Stimulated activated CD4-positive, alpha-beta T cell treated with anti-CD3 and anti-CD28 coated beads, Interleukin-1b, Interleukin-23, amount 100 ng/mL, for 4 hours (primary cell): Measurements from ENCODE around the gene ABCG8.

Experiments
- DNase-seq, 2 donors: peaks; one replicate each; pipeline ENCODE4 v3.0.0-alpha.2; 2020; ENCODE audit warnings: low read depth in 2 of 2

Gene ABCG8

DNA sequence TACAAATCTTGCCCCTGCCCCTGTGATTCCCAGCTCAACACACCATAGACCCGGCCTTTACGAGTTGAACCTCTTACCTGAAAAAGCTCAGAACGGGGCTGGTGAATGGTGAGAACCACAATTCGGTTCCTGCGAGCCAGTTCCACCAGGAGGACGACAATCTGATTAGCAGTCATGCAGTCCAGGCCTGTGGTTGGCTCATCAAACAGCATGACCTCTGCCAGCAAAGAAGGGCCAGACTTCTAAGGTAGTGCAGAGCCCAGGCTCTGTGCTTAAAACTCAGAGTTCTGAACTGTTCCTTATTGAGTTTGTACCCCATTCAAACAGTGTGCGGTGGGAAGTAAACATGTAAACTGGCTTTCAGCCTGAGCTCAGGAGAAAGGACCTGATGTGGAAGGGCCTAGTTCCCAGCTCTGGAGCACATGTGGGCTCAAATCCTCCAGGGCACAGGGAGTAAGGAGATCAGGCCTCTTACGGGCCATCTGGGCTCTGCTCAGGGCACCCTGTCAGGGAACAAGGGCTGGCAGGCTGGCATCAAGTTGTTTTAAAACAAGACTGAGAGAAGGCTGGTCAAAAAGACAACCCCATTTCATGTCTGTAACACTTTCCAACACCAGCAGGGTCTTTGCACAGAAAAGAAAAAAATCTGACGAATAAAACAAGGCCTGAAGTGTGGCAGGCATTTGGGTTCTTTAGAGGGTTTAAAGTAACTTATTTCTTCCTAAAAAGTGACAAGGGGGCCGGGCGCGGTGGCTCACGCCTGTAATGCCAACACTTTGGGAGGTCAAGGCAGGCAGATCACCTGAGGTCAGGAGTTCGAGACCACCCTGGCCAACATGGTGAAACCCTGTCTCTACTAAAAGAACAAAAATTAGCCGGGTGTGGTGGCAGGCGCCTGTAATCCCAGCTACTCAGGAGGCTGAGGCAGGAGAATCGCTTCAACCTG is 12.2 kb upstream of the ABCG8 start:
- no peak for DNase-seq

DNA sequence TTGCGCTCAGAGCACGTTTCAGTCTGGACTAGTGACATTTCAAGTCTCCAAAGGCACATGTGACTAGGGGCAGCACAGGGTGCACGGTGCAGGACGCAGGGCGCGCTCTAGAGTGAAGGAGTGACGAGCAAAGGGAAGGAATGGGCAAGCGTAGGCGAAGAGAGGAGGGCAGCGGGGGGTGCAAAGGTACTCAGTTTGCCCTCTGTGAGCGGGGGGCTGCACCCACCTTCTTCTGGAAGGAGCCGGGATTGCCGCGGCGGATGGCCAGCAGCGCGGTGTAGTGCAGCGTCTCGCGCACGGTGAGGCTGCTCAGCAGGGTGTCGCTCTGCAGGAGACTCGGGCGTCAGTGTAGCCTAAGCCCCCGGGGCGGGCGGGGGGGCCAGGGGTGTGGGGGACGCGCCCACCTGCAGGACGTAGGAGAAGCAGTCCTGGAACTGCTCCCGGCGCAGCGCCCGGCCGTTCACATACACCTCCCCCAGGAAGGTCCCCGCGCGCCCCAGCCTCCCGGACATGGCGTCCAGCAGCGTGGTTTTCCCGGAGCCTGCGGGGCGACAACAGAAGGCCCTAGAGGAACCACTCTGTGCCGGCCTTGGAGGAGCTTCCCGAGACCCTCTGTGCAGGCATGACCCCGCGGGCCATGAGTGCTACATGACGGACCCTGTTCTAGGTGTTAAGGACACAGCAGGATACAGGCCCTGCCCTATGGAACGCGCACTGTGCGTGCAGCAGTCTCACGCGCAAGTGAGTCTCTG is 7.1 kb upstream of the ABCG8 start:
- no peak for DNase-seq

- no peak for DNase-seq
Measured at GRCh38 chr2:43832457-43832856, 6.3 kb upstream of the ABCG8 start.

DNA sequence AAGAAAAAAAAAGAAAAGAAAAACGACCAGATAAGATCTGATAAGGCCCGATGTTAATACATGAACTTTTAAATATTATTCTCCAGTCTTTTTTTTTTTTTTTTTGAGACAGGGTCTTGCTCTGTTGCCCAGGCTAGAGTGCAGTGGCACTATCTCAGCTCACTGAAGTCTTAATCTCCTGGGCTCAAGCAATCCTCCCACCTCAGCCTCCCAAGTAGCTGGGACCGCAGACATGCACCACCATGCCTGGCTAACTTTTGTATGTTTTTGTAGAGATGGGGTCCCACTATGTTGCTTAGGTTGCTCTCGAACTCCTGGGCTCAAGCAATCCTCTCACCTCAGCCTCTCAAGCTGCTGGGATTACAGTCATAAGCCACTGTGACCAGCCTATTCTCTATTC is 1.7 kb upstream of the ABCG8 start:
- no peak for DNase-seq

DNA sequence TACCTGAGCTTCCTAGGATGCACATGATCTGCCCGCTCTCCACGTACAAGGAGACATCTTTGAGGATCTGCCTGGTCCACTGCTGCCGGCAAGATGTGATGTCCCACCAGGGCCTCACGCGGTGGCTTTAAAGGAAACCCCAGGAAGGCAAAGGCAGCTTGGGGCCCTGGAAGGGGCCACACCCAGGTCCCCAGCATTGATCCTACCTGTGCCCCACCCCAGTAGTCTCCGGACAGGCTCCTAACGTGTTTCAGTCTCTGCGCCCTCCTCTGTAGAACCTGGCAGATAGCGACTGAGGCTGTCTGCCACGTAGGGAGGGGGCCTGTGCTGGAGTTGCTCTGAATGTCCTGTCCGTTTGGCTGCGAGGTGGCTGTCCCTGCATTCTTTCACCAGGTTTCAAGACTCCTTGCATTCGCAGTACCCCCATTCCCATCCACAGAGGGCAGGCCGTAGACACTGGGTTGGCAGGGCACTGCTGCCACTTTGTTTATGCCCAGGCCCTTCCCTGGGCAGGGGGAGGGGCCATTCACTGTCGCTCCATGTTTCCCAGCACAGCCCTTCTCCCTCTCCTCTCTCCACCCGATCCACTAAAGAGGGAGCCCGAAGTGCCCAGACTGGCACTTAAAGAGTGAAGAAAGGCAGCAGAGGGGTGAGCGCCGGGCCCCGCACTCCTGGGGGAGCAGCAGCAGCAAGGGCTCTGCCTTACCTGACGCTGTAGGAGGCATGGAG is 776 bp upstream of the ABCG8 start:
- DNase-seq: no peak

DNA sequence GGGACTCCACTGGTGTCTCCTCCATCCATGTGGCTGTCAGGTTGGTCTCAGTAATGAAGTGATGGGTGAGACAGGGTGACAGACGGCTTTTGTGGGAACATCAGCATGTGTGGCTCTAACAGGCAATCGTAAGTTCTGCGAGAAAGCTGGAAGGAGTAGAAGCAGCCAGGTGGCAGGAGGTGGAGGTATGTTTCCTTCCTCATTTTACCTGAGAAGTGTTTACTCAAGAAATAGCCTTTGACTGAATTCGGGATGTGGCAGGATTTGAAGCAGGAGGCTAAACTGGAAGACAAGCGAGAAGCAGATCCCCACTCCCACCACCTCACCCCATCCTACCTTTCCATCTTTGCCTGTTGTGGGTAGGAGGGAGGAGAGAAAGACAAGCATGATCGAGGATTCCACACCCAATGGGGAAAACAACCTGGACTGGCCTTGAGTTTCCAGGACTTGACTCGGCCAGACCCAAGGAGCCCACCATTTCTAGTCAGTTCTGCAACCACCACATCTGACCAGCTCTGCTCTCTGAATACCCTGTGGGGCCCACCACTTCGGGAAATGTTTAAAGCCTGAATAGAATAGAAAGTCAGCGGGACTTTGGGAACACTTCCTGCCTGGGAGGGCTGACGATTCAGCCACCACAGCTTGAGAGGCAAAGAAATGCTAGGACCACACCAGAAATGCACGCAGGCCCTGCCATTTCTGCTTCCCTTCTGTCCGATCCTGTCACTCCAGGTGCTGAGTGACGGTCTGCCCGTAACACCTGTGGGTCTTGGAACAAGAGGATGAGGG is 1.2 kb downstream of the ABCG8 start:
- no peak for DNase-seq

DNA sequence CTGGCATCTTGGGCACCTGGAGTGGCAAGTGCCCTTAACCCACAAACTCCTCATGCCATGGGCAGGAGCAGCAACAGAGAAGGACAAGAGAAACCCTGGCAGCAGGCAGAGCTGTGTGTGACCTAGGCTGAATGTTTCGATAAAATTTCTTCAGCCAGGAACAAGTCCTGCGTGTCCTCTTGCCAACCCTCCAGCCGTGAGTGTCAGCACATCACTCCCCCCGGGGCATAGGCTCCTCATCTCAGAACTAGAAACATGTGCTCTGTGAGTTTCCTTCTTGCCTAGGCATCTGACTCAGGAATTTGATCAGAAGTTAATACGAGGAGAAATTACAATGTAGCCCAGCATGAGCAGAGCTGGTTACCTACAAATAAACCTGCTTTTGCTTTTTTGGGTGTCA is 2.2 kb downstream of the ABCG8 start:
- no peak for DNase-seq

DNA sequence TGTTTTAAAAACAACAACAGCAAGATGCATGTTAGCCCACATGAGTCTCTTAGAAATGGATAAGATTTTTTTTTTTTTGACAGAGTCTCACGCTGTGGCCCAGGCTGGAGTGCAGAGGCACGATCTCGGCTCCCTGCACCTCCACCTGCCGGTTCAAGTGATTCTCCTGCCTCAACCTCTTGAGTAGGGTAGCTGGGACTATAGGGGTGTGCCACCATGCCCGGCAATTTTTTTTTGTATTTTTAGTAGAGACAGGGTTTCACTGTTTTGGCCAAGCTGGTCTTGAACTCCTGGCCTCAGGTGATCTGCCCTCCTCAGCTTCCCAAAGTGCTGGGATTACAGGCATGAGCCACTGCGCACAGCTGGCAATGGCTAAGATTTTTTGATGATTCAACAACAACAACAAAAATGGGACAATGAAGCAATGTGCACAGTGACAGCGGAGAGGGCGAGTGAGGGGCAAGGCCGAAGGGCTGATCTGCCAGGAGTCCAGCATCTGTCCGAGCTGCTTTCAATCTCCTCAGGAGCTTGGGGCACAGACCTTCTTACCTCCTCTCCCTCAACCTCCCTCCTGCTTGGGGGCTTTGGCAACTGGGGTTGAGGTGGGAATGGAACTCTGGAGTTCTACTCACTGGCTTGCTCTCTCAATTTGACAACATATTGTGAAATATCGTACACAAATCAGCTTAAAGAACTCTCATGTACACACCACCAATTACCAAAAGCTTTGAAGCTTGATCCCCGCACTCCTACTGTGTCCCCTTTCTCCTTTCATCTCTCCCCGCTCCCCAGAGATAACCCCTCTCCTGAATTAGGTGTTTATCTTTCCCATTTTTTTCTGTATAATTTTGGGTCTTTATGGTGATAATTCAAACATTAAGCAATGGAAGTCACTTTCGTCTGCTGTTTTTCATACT is 3.4 kb downstream of the ABCG8 start:
- DNase-seq: no peak

- no peak for DNase-seq
Measured at GRCh38 chr2:43842866-43843226, 4.1 kb downstream of the ABCG8 start.

GRCh38 chr2:43845181-43845580 is 6.4 kb downstream of the ABCG8 start:
- no peak for DNase-seq

DNA sequence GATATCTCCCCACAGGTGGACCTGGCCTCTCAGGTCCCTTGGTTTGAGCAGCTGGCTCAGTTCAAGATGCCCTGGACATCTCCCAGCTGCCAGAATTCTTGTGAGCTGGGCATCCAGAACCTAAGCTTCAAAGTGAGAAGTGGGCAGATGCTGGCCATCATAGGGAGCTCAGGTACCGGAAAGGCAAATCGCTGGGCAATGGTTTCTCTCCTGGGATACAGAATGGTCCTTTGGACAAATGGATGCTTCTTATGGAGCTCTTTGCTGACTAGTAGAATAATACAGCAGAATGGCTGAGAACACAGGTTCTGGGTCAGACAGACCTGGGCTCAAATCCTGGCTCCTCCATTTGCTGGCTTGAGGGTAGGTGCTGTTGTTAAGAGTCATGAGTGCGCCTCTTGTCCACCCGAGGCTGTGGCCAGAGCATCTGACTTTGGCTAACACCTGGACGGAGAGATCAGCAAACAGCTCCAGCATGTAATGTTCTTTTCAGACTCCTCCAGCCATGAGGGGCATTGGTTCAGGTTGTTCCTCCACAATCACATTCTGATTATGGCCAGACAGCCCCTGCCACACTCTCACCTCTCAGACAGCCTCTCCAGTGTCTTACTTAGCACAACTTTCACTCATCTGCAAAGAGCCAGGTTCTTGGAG is 7.5 kb downstream of the ABCG8 start:
- no peak for DNase-seq

DNA sequence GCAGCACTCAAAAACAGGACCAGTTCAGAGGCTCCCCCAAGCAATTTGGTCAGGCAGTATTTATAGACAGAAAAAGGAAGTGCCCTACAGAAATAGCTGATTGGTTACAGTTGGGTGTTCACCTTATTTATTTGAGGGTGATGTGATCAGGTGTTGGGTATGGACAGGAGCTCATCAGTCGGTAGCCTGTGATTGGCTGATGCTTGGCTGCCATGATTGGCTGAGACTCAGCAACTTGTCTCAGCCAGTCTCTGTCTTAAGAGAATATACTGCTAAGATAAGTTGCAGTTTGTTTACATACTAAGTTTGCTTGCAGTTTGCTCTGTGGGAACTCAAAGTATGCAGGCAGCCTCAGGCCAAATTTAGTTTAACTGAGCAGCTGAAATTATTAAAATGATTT is 9.4 kb downstream of the ABCG8 start:
- DNase-seq: no peak

- DNase-seq: no peak
Measured at GRCh38 chr2:43851011-43851980, 12.5 kb downstream of the ABCG8 start.

DNA sequence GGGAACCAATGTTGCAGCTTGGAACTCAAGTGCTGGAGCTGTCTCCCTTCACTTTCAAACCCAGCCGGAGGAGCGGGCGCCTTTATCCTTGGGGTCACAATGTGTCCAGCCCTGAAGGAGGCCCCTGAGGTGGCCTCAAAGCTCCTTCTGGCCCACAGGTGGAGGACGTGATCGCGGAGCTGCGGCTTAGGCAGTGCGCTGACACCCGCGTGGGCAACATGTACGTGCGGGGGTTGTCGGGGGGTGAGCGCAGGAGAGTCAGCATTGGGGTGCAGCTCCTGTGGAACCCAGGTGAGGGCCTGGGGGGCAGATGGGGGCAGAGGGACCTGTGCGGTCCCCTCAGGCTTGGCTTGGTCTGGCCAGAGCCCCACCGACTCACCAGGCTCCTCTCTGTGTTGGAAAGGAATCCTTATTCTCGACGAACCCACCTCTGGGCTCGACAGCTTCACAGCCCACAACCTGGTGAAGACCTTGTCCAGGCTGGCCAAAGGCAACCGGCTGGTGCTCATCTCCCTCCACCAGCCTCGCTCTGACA is 13.5 kb downstream of the ABCG8 start:
- DNase-seq: no peak

GRCh38 chr2:43853141-43854081 is 14.6 kb downstream of the ABCG8 start:
- DNase-seq: no peak

DNA sequence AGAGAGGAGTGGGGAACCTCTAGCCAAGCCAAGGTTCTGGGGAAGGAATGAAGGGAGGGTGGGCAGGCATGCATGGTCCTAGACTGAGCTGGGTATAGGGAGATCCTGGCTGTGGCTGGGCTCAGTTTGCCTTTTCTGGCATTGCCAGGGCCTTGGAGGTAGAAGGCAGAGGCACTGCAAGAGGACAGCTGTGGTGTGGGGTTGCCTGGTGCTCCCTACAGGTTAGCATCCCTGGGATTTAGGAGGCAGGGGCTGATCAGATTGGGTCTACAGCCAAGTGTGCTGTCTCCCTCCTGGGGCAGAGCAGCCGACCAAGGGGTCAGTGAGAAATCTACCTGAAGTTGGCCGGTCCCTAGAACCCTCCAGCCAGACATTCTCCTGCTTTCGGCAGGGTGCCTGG is 15.9 kb downstream of the ABCG8 start:
- no peak for DNase-seq

- DNase-seq: no peak
Measured at GRCh38 chr2:43855292-43855691, 16.5 kb downstream of the ABCG8 start.
